Measurements from ENCODE around the gene PRKACB. TPM values are rescaled to one million over a fixed set of nuclear protein-coding genes. Genes with fewer than 3 reads are reported as not detected.
"Not testable (repeated sequence)": the region's sequence is repeated elsewhere in the genome, so short reads cannot be mapped to it uniquely, and the experiment has no call there.

Gene PRKACB
- total RNA-seq, 1 experiment from 2014 or later: 8.8 TPM

GRCh38 chr1:84214115-84214956 is 70.3 kb downstream of the PRKACB start:
- no peak for DNase-seq (ENCODE audit: low read depth)

GRCh38 chr1:84217239-84217638 is 73.2 kb downstream of the PRKACB start:
- no peak for DNase-seq (ENCODE audit: low read depth)

- peak; percentile 3 for DNase-seq (ENCODE audit: low read depth)
These were observed 79.8 kb downstream of the PRKACB start for GRCh38 chr1:84223751-84224432.

- no peak for DNase-seq (ENCODE audit: low read depth)
These were observed 80.8 kb downstream of the PRKACB start for GRCh38 chr1:84224905-84225304.

- DNase-seq (ENCODE audit: low read depth): no peak
These were observed 81.6 kb downstream of the PRKACB start for GRCh38 chr1:84225646-84226045.

GRCh38 chr1:84232676-84233075 is 88.6 kb downstream of the PRKACB start:
- not testable (repeated sequence) for DNase-seq (ENCODE audit: low read depth)

GRCh38 chr1:84236256-84236655 is 92.2 kb downstream of the PRKACB start:
- DNase-seq (ENCODE audit: low read depth): no peak

GRCh38 chr1:84242641-84243040 is 98.6 kb downstream of the PRKACB start:
- DNase-seq (ENCODE audit: low read depth): no peak

GRCh38 chr1:84245563-84245962 is 101.5 kb downstream of the PRKACB start:
- DNase-seq (ENCODE audit: low read depth): no peak

- DNase-seq (ENCODE audit: low read depth): no peak
These were observed 102.1 kb downstream of the PRKACB start for GRCh38 chr1:84246213-84246612.

GRCh38 chr1:84247425-84248220 is 103.6 kb downstream of the PRKACB start:
- DNase-seq (ENCODE audit: low read depth): peak; percentile 94

- no peak for DNase-seq (ENCODE audit: low read depth)
These were observed 106.6 kb downstream of the PRKACB start for GRCh38 chr1:84250668-84251067.

- no peak for DNase-seq (ENCODE audit: low read depth)
These were observed 109.0 kb downstream of the PRKACB start for GRCh38 chr1:84253036-84253435.

GRCh38 chr1:84253891-84254290 is 109.8 kb downstream of the PRKACB start:
- DNase-seq (ENCODE audit: low read depth): peak; percentile 98

GRCh38 chr1:84254703-84255238 is 110.7 kb downstream of the PRKACB start:
- DNase-seq (ENCODE audit: low read depth): no peak

GRCh38 chr1:84255582-84255981 is 111.5 kb downstream of the PRKACB start:
- DNase-seq (ENCODE audit: low read depth): no peak

GRCh38 chr1:84257617-84258016 is 113.5 kb downstream of the PRKACB start:
- DNase-seq (ENCODE audit: low read depth): no peak

GRCh38 chr1:84259376-84259775 is 115.3 kb downstream of the PRKACB start:
- no peak for DNase-seq (ENCODE audit: low read depth)

- no peak for DNase-seq (ENCODE audit: low read depth)
These were observed 115.9 kb downstream of the PRKACB start for GRCh38 chr1:84259989-84260388.

GRCh38 chr1:84260852-84261518 is 116.9 kb downstream of the PRKACB start:
- no peak for DNase-seq (ENCODE audit: low read depth)

- no peak for DNase-seq (ENCODE audit: low read depth)
These were observed 120.9 kb downstream of the PRKACB start for GRCh38 chr1:84264961-84265360.
